HT1080 (cell line): ENCODE results near the gene NCL. TPM values are rescaled to one million over a fixed set of nuclear protein-coding genes. Genes with fewer than 3 reads are reported as not detected.

Experiments
- DNase-seq: peaks from one replicate; pipeline ENCODE4 v3.0.0-alpha.2; 2015; ENCODE audit warnings: low read depth
- polyA plus RNA-seq, 2 experiments: library from polyadenylated mRNA; depleted of rRNA; stranded (reverse); fragments of >200 nt; gene quantifications; 2 replicates each; pipeline ENCODE4 v1.2.3, GENCODE V29; 2015
- total RNA-seq: library from RNA; depleted of rRNA; stranded (reverse); fragments of >200 nt; shearing (Covaris generic); gene quantifications from 2 replicates; pipeline ENCODE4 v1.2.3, GENCODE V29; 2014; rRNA removed

Gene NCL
- total RNA-seq: 278 and 358 TPM in 2 replicates
- polyA plus RNA-seq (2015; cell fraction: cytosol; rRNA removed): 326 and 346 TPM in 2 replicates
- 326 and 458 TPM in 2 replicates for polyA plus RNA-seq (2015; cell fraction: nucleus; rRNA removed)

GRCh38 chr2:231463698-231464575, at the start of gene NCL:
NCL (minus strand) TSS chr2:231464484; CDS start chr2:231464353, 131 bp downstream.
- DNase-seq: peak; percentile 95

- DNase-seq: no peak
Measured at GRCh38 chr2:231513746-231514224, 49.5 kb upstream of the NCL start.

GRCh38 chr2:231512222-231512621, 47.9 kb upstream of the NCL start:
- no peak for DNase-seq

GRCh38 chr2:231503766-231504165, 39.5 kb upstream of the NCL start:
- DNase-seq: no peak

GRCh38 chr2:231502596-231502995, 38.3 kb upstream of the NCL start:
- no peak for DNase-seq

GRCh38 chr2:231497651-231498050, 33.4 kb upstream of the NCL start:
- DNase-seq: no peak

- DNase-seq: no peak
Measured at GRCh38 chr2:231494669-231495068, 30.4 kb upstream of the NCL start.

GRCh38 chr2:231490801-231491200, 26.5 kb upstream of the NCL start:
- no peak for DNase-seq

GRCh38 chr2:231489990-231490389, 25.7 kb upstream of the NCL start:
- DNase-seq: peak; percentile 18

- DNase-seq: no peak
Measured at GRCh38 chr2:231488331-231488730, 24.0 kb upstream of the NCL start.

- no peak for DNase-seq
Measured at GRCh38 chr2:231486851-231487596, 22.7 kb upstream of the NCL start.

- DNase-seq: peak; percentile 34
Measured at GRCh38 chr2:231483398-231484329, 19.4 kb upstream of the NCL start.

GRCh38 chr2:231482806-231483391, 18.6 kb upstream of the NCL start:
- peak; percentile 74 for DNase-seq

GRCh38 chr2:231480781-231481180, 16.5 kb upstream of the NCL start:
- DNase-seq: no peak

- DNase-seq: no peak
Measured at GRCh38 chr2:231479455-231479854, 15.2 kb upstream of the NCL start.

GRCh38 chr2:231476920-231477319, 12.6 kb upstream of the NCL start:
- no peak for DNase-seq

- DNase-seq: no peak
Measured at GRCh38 chr2:231475965-231476364, 11.7 kb upstream of the NCL start.

GRCh38 chr2:231472816-231473215, 8.5 kb upstream of the NCL start:
- no peak for DNase-seq

GRCh38 chr2:231470246-231470900, 6.1 kb upstream of the NCL start:
- DNase-seq: no peak

GRCh38 chr2:231469583-231469950, 5.3 kb upstream of the NCL start:
- no peak for DNase-seq
